WTC11 (cell line): ENCODE measurements around the gene RGS13. TPM values are rescaled to one million over a fixed set of nuclear protein-coding genes. Genes with fewer than 3 reads are reported as not detected.

Experiments used
- ATAC-seq: fragments of 200-7000 bp; cut with Tn5 transposase; 2 replicates; pipeline ENCODE4 v1.10.0; 2021; ENCODE audit warnings: mild to moderate bottlenecking, moderate library complexity
- CTCF ChIA-PET: fragments of 300-600 bp; sonication (Branson Sonifier 250); formaldehyde crosslinking; loops from one replicate; lab custom pipeline; 2021; ENCODE audit warnings: antibody characterized with exemption; lab: Charles Lee
- POLR2A ChIA-PET: fragments of 350-600 bp; sonication (Branson Sonifier 250); formaldehyde crosslinking; loops from one replicate; lab custom pipeline; 2021; ENCODE audit warnings: antibody characterized with exemption; lab: Charles Lee
- DNase-seq: peaks from one replicate; pipeline ENCODE4 v3.0.0; 2021; ENCODE audit warnings: low spot score
- H3K27ac Mint-ChIP-seq: 2 replicates; pipeline ENCODE4 v1.8.0; 2021; ENCODE audit warnings: mixed read lengths
- H3K27me3 Mint-ChIP-seq: 2 replicates; pipeline ENCODE4 v1.8.0; 2021; ENCODE audit warnings: low read depth, mild to moderate bottlenecking, moderate library complexity, mixed read lengths
- H3K36me3 Mint-ChIP-seq: 2 replicates; pipeline ENCODE4 v1.8.0; 2021; ENCODE audit warnings: mixed read lengths
- H3K4me1 Mint-ChIP-seq: 2 replicates; pipeline ENCODE4 v1.8.0; 2022; ENCODE audit warnings: mixed read lengths
- H3K4me3 Mint-ChIP-seq: 2 replicates; pipeline ENCODE4 v1.8.0; 2021; ENCODE audit warnings: mild to moderate bottlenecking, moderate library complexity, mixed read lengths
- H3K9me3 Mint-ChIP-seq: 2 replicates; pipeline ENCODE4 v1.8.0; 2021; ENCODE audit warnings: mixed read lengths
- ESRRA ChIP-seq: sonication (generic); formaldehyde crosslinking; IDR thresholded peaks from 2 replicates; pipeline ENCODE4 v1.8.1; 2022; ENCODE audit warnings: mild to moderate bottlenecking, missing genetic modification reagents, borderline replicate concordance
- FOXJ3 ChIP-seq: sonication (generic); formaldehyde crosslinking; IDR thresholded peaks from 2 replicates; pipeline ENCODE4 v1.9.0; 2021; ENCODE audit warnings: missing genetic modification reagents, mild to moderate bottlenecking, borderline replicate concordance
- FOXK1 ChIP-seq: sonication (generic); formaldehyde crosslinking; IDR thresholded peaks from 2 replicates; pipeline ENCODE4 v1.8.0; 2022; ENCODE audit warnings: mild to moderate bottlenecking, moderate library complexity, missing genetic modification reagents
- NFATC4 ChIP-seq: fragments of 250-450 bp; sonication (Bioruptor Pico); IDR thresholded peaks from 2 replicates; pipeline ENCODE4 v1.9.0; 2021; ENCODE audit warnings: mild to moderate bottlenecking
- NR1H2 ChIP-seq: sonication (generic); formaldehyde crosslinking; IDR thresholded peaks from 2 replicates; pipeline ENCODE4 v1.9.0; 2021; ENCODE audit warnings: mild to moderate bottlenecking, moderate library complexity, missing genetic modification reagents
- NR3C1 ChIP-seq: sonication (generic); formaldehyde crosslinking; conservative IDR thresholded peaks from 2 replicates; pipeline ENCODE4 v1.8.1; 2023; ENCODE audit warnings: low read depth, mild to moderate bottlenecking, missing genetic modification reagents
- OVOL2 ChIP-seq: fragments of 250-450 bp; sonication (Bioruptor Pico); IDR thresholded peaks from 2 replicates; pipeline ENCODE4 v1.9.0; 2021; ENCODE audit warnings: mild to moderate bottlenecking, borderline replicate concordance
- RELA ChIP-seq: sonication (generic); formaldehyde crosslinking; IDR thresholded peaks from 2 replicates; pipeline ENCODE4 v1.8.1; 2022; ENCODE audit warnings: missing genetic modification reagents, mild to moderate bottlenecking, borderline replicate concordance
- SP1 ChIP-seq: sonication (generic); formaldehyde crosslinking; conservative IDR thresholded peaks from 2 replicates; pipeline ENCODE4 v1.8.1; 2022; ENCODE audit warnings: missing genetic modification reagents
- TP53 ChIP-seq: sonication (generic); formaldehyde crosslinking; IDR thresholded peaks from 2 replicates; pipeline ENCODE4 v1.8.1; 2023; ENCODE audit warnings: mild to moderate bottlenecking, missing genetic modification reagents
- ZBTB21 ChIP-seq: sonication (generic); formaldehyde crosslinking; IDR thresholded peaks from 2 replicates; pipeline ENCODE4 v1.8.1; 2023; ENCODE audit warnings: mild to moderate bottlenecking, missing genetic modification reagents, borderline replicate concordance
- ZNF263 ChIP-seq: sonication (generic); formaldehyde crosslinking; IDR thresholded peaks from 2 replicates; pipeline ENCODE4 v1.8.1; 2022; ENCODE audit warnings: low read depth, mild to moderate bottlenecking, moderate library complexity, missing genetic modification reagents
- ZNF317 ChIP-seq: sonication (generic); formaldehyde crosslinking; IDR thresholded peaks from 2 replicates; pipeline ENCODE4 v1.8.1; 2023; ENCODE audit warnings: low read depth, mild to moderate bottlenecking, moderate library complexity, missing genetic modification reagents, borderline replicate concordance
- total RNA-seq: library from RNA; stranded (reverse); gene quantifications from 3 replicates; pipeline ENCODE4 v1.2.3, GENCODE V29; 2021
- TF ChIP-seq, protein P1 (sequence below): sonication (generic); formaldehyde crosslinking; IDR thresholded peaks from 2 replicates; pipeline ENCODE4 v1.8.0; 2023; ENCODE audit warnings: missing genetic modification reagents
- TF ChIP-seq, protein P2 (sequence below): fragments of 250-450 bp; sonication (Bioruptor Pico); IDR thresholded peaks from 2 replicates; pipeline ENCODE4 v1.9.0; 2021; ENCODE audit warnings: mild to moderate bottlenecking, borderline replicate concordance
- TF ChIP-seq, protein P3 (sequence below): fragments of 250-450 bp; sonication (Bioruptor Pico); IDR thresholded peaks from 2 replicates; pipeline ENCODE4 v1.8.0; 2021; ENCODE audit warnings: mild to moderate bottlenecking
- TF ChIP-seq, protein P4 (sequence below): sonication (generic); formaldehyde crosslinking; IDR thresholded peaks from 2 replicates; pipeline ENCODE4 v1.8.1; 2023; ENCODE audit warnings: mild to moderate bottlenecking, missing genetic modification reagents, moderate library complexity
- TF ChIP-seq, protein P5 (sequence below): sonication (generic); formaldehyde crosslinking; IDR thresholded peaks from 2 replicates; pipeline ENCODE4 v1.8.1; 2022; ENCODE audit warnings: mild to moderate bottlenecking, moderate library complexity, missing genetic modification reagents
- TF ChIP-seq, protein P6 (sequence below): sonication (generic); formaldehyde crosslinking; IDR thresholded peaks from 2 replicates; pipeline ENCODE4 v1.8.0; 2023; ENCODE audit warnings: mild to moderate bottlenecking, missing genetic modification reagents

RGS13 gene
- total RNA-seq, 1 experiment from 2014 or later, result not detected

DNA sequence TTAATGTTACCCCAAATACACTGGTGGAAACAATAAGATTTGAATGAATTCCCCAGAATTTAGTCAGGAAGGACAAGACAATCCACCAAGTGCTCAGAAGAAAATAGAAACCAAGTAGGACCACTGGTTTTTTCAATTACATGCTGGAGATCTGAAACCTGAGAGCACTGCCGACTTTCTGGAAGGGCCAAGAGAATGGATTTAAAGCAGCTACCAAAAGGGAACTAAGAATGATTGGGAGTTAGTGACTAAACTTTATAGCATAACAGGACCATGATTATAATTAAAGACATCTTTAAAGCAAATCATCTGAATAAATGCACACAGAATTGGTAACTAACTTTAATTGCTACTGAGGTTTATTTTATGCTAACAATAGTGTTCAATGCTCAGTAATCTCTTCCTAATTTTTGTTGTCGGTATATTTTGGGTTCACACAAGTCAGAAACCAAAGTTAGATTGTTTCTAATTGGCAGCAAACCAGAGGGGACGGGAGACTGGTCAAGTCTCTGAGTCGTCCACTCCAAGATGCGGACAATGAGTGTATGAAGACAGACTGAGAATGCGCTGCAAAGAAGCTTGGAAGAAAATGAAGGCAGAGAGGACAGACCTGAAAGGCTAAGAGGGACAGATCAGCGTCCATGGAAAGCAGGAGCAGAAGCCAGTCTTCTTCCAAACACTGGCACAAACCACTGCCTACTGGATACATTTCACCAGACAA is 2.3 kb upstream of the RGS13 start (continued):
- TF ChIP-seq, protein P1, sequence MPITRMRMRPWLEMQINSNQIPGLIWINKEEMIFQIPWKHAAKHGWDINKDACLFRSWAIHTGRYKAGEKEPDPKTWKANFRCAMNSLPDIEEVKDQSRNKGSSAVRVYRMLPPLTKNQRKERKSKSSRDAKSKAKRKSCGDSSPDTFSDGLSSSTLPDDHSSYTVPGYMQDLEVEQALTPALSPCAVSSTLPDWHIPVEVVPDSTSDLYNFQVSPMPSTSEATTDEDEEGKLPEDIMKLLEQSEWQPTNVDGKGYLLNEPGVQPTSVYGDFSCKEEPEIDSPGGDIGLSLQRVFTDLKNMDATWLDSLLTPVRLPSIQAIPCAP (CRISPR knock-in tag), result no peak
- no peak for TF ChIP-seq ZBTB21 (CRISPR knock-in tag)
- TF ChIP-seq ZNF317, result no peak
- no peak for TF ChIP-seq ZNF263
- TF ChIP-seq ESRRA (CRISPR knock-in tag), result no peak
- TF ChIP-seq NFATC4 (CRISPR knock-in tag), result no peak
- TF ChIP-seq FOXK1, result no peak

DNA sequence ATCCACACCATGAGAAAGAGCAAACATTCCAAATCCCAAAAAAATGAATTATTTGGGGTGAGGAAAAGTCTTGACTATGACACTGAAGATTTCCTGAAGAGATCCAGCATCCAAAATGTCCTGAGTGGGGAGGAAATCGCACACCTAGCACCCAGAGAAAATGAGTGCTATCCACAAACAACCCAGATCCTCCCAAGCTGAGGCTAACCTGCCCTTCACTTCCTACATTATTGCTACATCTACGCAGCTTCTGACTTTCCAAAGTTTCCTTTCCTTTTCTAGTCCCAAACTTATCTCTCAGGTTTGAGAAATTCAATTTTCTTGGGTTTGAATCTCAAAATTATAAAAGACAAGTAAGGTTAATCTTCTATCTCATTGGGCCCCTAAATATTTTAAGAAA is 906 bp upstream of the RGS13 start:
- no peak for TF ChIP-seq OVOL2 (CRISPR knock-in tag)
- TF ChIP-seq, protein P2, sequence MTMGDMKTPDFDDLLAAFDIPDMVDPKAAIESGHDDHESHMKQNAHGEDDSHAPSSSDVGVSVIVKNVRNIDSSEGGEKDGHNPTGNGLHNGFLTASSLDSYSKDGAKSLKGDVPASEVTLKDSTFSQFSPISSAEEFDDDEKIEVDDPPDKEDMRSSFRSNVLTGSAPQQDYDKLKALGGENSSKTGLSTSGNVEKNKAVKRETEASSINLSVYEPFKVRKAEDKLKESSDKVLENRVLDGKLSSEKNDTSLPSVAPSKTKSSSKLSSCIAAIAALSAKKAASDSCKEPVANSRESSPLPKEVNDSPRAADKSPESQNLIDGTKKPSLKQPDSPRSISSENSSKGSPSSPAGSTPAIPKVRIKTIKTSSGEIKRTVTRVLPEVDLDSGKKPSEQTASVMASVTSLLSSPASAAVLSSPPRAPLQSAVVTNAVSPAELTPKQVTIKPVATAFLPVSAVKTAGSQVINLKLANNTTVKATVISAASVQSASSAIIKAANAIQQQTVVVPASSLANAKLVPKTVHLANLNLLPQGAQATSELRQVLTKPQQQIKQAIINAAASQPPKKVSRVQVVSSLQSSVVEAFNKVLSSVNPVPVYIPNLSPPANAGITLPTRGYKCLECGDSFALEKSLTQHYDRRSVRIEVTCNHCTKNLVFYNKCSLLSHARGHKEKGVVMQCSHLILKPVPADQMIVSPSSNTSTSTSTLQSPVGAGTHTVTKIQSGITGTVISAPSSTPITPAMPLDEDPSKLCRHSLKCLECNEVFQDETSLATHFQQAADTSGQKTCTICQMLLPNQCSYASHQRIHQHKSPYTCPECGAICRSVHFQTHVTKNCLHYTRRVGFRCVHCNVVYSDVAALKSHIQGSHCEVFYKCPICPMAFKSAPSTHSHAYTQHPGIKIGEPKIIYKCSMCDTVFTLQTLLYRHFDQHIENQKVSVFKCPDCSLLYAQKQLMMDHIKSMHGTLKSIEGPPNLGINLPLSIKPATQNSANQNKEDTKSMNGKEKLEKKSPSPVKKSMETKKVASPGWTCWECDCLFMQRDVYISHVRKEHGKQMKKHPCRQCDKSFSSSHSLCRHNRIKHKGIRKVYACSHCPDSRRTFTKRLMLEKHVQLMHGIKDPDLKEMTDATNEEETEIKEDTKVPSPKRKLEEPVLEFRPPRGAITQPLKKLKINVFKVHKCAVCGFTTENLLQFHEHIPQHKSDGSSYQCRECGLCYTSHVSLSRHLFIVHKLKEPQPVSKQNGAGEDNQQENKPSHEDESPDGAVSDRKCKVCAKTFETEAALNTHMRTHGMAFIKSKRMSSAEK (CRISPR knock-in tag), result no peak
- no peak for TF ChIP-seq FOXJ3 (CRISPR knock-in tag)
- TF ChIP-seq, protein P3, sequence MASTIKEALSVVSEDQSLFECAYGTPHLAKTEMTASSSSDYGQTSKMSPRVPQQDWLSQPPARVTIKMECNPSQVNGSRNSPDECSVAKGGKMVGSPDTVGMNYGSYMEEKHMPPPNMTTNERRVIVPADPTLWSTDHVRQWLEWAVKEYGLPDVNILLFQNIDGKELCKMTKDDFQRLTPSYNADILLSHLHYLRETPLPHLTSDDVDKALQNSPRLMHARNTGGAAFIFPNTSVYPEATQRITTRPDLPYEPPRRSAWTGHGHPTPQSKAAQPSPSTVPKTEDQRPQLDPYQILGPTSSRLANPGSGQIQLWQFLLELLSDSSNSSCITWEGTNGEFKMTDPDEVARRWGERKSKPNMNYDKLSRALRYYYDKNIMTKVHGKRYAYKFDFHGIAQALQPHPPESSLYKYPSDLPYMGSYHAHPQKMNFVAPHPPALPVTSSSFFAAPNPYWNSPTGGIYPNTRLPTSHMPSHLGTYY, result no peak
- TF ChIP-seq TP53 (CRISPR knock-in tag), result no peak
- TF ChIP-seq, protein P4, sequence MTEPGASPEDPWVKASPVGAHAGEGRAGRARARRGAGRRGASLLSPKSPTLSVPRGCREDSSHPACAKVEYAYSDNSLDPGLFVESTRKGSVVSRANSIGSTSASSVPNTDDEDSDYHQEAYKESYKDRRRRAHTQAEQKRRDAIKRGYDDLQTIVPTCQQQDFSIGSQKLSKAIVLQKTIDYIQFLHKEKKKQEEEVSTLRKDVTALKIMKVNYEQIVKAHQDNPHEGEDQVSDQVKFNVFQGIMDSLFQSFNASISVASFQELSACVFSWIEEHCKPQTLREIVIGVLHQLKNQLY (CRISPR knock-in tag), result no peak
- no peak for TF ChIP-seq NR3C1 (CRISPR knock-in tag)
- TF ChIP-seq, protein P5, sequence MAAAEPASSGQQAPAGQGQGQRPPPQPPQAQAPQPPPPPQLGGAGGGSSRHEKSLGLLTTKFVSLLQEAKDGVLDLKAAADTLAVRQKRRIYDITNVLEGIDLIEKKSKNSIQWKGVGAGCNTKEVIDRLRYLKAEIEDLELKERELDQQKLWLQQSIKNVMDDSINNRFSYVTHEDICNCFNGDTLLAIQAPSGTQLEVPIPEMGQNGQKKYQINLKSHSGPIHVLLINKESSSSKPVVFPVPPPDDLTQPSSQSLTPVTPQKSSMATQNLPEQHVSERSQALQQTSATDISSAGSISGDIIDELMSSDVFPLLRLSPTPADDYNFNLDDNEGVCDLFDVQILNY (CRISPR knock-in tag), result no peak
- TF ChIP-seq ZBTB21 (CRISPR knock-in tag), result no peak
- no peak for TF ChIP-seq NR1H2 (CRISPR knock-in tag)
- TF ChIP-seq SP1 (CRISPR knock-in tag), result no peak
- TF ChIP-seq, protein P6, sequence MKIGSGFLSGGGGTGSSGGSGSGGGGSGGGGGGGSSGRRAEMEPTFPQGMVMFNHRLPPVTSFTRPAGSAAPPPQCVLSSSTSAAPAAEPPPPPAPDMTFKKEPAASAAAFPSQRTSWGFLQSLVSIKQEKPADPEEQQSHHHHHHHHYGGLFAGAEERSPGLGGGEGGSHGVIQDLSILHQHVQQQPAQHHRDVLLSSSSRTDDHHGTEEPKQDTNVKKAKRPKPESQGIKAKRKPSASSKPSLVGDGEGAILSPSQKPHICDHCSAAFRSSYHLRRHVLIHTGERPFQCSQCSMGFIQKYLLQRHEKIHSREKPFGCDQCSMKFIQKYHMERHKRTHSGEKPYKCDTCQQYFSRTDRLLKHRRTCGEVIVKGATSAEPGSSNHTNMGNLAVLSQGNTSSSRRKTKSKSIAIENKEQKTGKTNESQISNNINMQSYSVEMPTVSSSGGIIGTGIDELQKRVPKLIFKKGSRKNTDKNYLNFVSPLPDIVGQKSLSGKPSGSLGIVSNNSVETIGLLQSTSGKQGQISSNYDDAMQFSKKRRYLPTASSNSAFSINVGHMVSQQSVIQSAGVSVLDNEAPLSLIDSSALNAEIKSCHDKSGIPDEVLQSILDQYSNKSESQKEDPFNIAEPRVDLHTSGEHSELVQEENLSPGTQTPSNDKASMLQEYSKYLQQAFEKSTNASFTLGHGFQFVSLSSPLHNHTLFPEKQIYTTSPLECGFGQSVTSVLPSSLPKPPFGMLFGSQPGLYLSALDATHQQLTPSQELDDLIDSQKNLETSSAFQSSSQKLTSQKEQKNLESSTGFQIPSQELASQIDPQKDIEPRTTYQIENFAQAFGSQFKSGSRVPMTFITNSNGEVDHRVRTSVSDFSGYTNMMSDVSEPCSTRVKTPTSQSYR (CRISPR knock-in tag), result no peak
- no peak for TF ChIP-seq RELA (CRISPR knock-in tag)
- ChIA-PET CTCF (no interaction called here), POLR2A (no interaction called here)
- Mint-ChIP-seq H3K36me3 (no peaks in the 10 kb centered on the region), H3K27ac (no peak overlapping the region), H3K4me3 (no peak overlapping the region), H3K4me1 (peaks cover 13% of the 10 kb centered on the region), H3K27me3 (no peaks in the 10 kb centered on the region), H3K9me3 (no peaks in the 10 kb centered on the region)
- ATAC-seq (no peak), DNase-seq (no peak)
